SK-N-SH treated with all-trans-retinoic acid at 6 μM for 48 hours (cell line): ENCODE measurements around the gene RPL27A.

Experiments used
- ATAC-seq: fragments of 200-7000 bp; cut with Tn5 transposase; 3 replicates; pipeline ENCODE4 v1.9.1; 2020; ENCODE audit warnings: mild to moderate bottlenecking, moderate library complexity
- ARNTL ChIP-seq: fragments of 450-650 bp; formaldehyde crosslinking; IDR thresholded peaks from 2 replicates; pipeline ENCODE4 v1.5.0; 2020; ENCODE audit warnings: low read depth, mild to moderate bottlenecking, moderate library complexity, borderline replicate concordance
- BACH2 ChIP-seq: fragments of 250-450 bp; sonication (Bioruptor Pico); IDR thresholded peaks from 2 replicates; pipeline ENCODE4 v1.9.0; 2021; ENCODE audit warnings: mild to moderate bottlenecking, borderline replicate concordance
- CREB5 ChIP-seq: fragments of 250-450 bp; sonication (Bioruptor Pico); IDR thresholded peaks from 2 replicates; pipeline ENCODE4 v1.5.1; 2020; ENCODE audit warnings: low read depth, mild to moderate bottlenecking, moderate library complexity
- CSDC2 ChIP-seq: fragments of 250-450 bp; sonication (Bioruptor Pico); IDR thresholded peaks from 2 replicates; pipeline ENCODE4 v1.5.0; 2020; ENCODE audit warnings: mild to moderate bottlenecking, moderate library complexity
- CSRNP3 ChIP-seq: fragments of 250-450 bp; sonication (Bioruptor Pico); IDR thresholded peaks from 2 replicates; pipeline ENCODE4 v1.5.1; 2021; ENCODE audit warnings: mild to moderate bottlenecking, moderate library complexity
- ESRRG ChIP-seq: fragments of 250-450 bp; sonication (Bioruptor Pico); IDR thresholded peaks from 2 replicates; pipeline ENCODE4 v1.6.1; 2021; ENCODE audit warnings: mild to moderate bottlenecking
- GLIS3 ChIP-seq: fragments of 250-450 bp; sonication (Bioruptor Pico); IDR thresholded peaks from 2 replicates; pipeline ENCODE4 v1.5.0; 2020; ENCODE audit warnings: mild to moderate bottlenecking, moderate library complexity
- ISL1 ChIP-seq: fragments of 250-450 bp; sonication (Bioruptor Pico); IDR thresholded peaks from 2 replicates; pipeline ENCODE4 v2.1.2; 2022; ENCODE audit warnings: mild to moderate bottlenecking, moderate library complexity
- OSR1 ChIP-seq: fragments of 250-450 bp; sonication (Bioruptor Pico); IDR thresholded peaks from 2 replicates; pipeline ENCODE4 v1.8.0; 2022; ENCODE audit warnings: moderate library complexity, mild to moderate bottlenecking, inconsistent platforms
- PATZ1 ChIP-seq: fragments of 250-450 bp; sonication (Bioruptor Pico); IDR thresholded peaks from 2 replicates; pipeline ENCODE4 v1.8.0; 2020; ENCODE audit warnings: mild to moderate bottlenecking, moderate library complexity, borderline replicate concordance
- POU6F1 ChIP-seq: fragments of 250-450 bp; sonication (Bioruptor Pico); IDR thresholded peaks from 2 replicates; pipeline ENCODE4 v1.8.0; 2021; ENCODE audit warnings: low read depth, mild to moderate bottlenecking, moderate library complexity, borderline replicate concordance
- PPARA ChIP-seq: fragments of 250-450 bp; sonication (Bioruptor Pico); IDR thresholded peaks from 2 replicates; pipeline ENCODE4 v1.5.0; 2020; ENCODE audit warnings: mild to moderate bottlenecking, borderline replicate concordance
- RARB ChIP-seq: fragments of 250-450 bp; sonication (Bioruptor Pico); IDR thresholded peaks from 2 replicates; pipeline ENCODE4 v1.8.0; 2021; ENCODE audit warnings: mild to moderate bottlenecking, moderate library complexity
- SNAI2 ChIP-seq: fragments of 250-450 bp; sonication (Bioruptor Pico); IDR thresholded peaks from 2 replicates; pipeline ENCODE4 v1.5.0; 2020; ENCODE audit warnings: mild to moderate bottlenecking, moderate library complexity
- TCF4 ChIP-seq: fragments of 250-450 bp; sonication (Bioruptor Pico); IDR thresholded peaks from 2 replicates; pipeline ENCODE4 v1.8.0; 2021; ENCODE audit warnings: mild to moderate bottlenecking, moderate library complexity, borderline replicate concordance
- TOX ChIP-seq: fragments of 250-450 bp; sonication (Bioruptor Pico); IDR thresholded peaks from 2 replicates; pipeline ENCODE4 v1.8.0; 2021; ENCODE audit warnings: mild to moderate bottlenecking, moderate library complexity, borderline replicate concordance
- TSHZ2 ChIP-seq: fragments of 250-450 bp; sonication (Bioruptor Pico); IDR thresholded peaks from 2 replicates; pipeline ENCODE4 v1.5.0; 2020; ENCODE audit warnings: mild to moderate bottlenecking, moderate library complexity
- ZC3H10 ChIP-seq: fragments of 250-450 bp; sonication (Bioruptor Pico); IDR thresholded peaks from 2 replicates; pipeline ENCODE4 v1.5.1; 2021; ENCODE audit warnings: mild to moderate bottlenecking, moderate library complexity
- ZFP3 ChIP-seq: fragments of 250-450 bp; sonication (Bioruptor Pico); IDR thresholded peaks from 2 replicates; pipeline ENCODE4 v1.5.0; 2020; ENCODE audit warnings: mild to moderate bottlenecking, moderate library complexity
- ZFP30 ChIP-seq: fragments of 450-650 bp; formaldehyde crosslinking; IDR thresholded peaks from 2 replicates; pipeline ENCODE4 v1.5.0; 2022; ENCODE audit warnings: mild to moderate bottlenecking, moderate library complexity
- ZNF565 ChIP-seq: fragments of 450-650 bp; formaldehyde crosslinking; conservative IDR thresholded peaks from 2 replicates; pipeline ENCODE4 v1.5.0; 2020; ENCODE audit warnings: low read depth, mild to moderate bottlenecking, moderate library complexity
- ZNF70 ChIP-seq: fragments of 450-650 bp; formaldehyde crosslinking; IDR thresholded peaks from 2 replicates; pipeline ENCODE4 v1.5.0; 2020; ENCODE audit warnings: mild to moderate bottlenecking, moderate library complexity
- ZNF8 ChIP-seq: fragments of 450-650 bp; formaldehyde crosslinking; IDR thresholded peaks from 2 replicates; pipeline ENCODE4 v1.5.0; 2020; ENCODE audit warnings: mild to moderate bottlenecking, moderate library complexity

RPL27A gene

GRCh38 chr11:8709002-8709672 lies 26.5 kb downstream of the RPL27A start:
- TF ChIP-seq ZC3H10 (CRISPR knock-in tag) (no peak), CSDC2 (CRISPR knock-in tag) (0 out of 2 replicates have a peak, but pooled peaks have one; percentile 10), TOX (CRISPR knock-in tag) (no peak), CSRNP3 (CRISPR knock-in tag) (no peak), POU6F1 (CRISPR knock-in tag) (no peak), ZNF565 (CRISPR knock-in tag) (no peak), SNAI2 (CRISPR knock-in tag) (peak; percentile 89; the same call in 1 of the 2 replicates), PATZ1 (CRISPR knock-in tag) (no peak), BACH2 (no peak), RARB (no peak), OSR1 (CRISPR knock-in tag) (no peak), ZNF70 (CRISPR knock-in tag) (no peak), ISL1 (CRISPR knock-in tag) (peak; percentile 26; the same call in 1 of the 2 replicates), ARNTL (no peak), PPARA (CRISPR knock-in tag) (no peak), ESRRG (CRISPR knock-in tag) (no peak), TCF4 (peak; percentile 67; the same call in 1 of the 2 replicates), TSHZ2 (CRISPR knock-in tag) (peak; percentile 40; the same call in 1 of the 2 replicates), GLIS3 (CRISPR knock-in tag) (no peak), ZFP3 (no peak), ZNF8 (CRISPR knock-in tag) (no peak), CREB5 (CRISPR knock-in tag) (no peak), ZFP30 (CRISPR knock-in tag) (no peak)
- ATAC-seq = peak; percentile 91

- no peak for ATAC-seq
- TF ChIP-seq PATZ1 (CRISPR knock-in tag) (no peak), PPARA (CRISPR knock-in tag) (no peak), ZNF70 (CRISPR knock-in tag) (no peak), SNAI2 (CRISPR knock-in tag) (no peak), CREB5 (CRISPR knock-in tag) (no peak), ZNF8 (CRISPR knock-in tag) (no peak), TSHZ2 (CRISPR knock-in tag) (no peak)
Measured at GRCh38 chr11:8709777-8710176, 27.2 kb downstream of the RPL27A start.
